Aorta (tissue), 5 donors: Measurements from ENCODE around the gene EGFR. TPM values are rescaled to one million over a fixed set of nuclear protein-coding genes. Genes with fewer than 3 reads are reported as not detected.

ENCODE experiments used
- ATAC-seq: fragments of 200-7000 bp; cut with Tn5 transposase; one replicate; pipeline ENCODE4 v1.9.1; 2022; ENCODE audit warnings: moderate library complexity; ENCODE audit not compliant: low FRiP score
- DNase-seq, 2 donors: peaks; one replicate each; pipeline ENCODE4 v3.0.0-alpha.2; 2020
- H3K27ac ChIP-seq, 2 donors: one replicate each; pipeline ENCODE4 v1.5.1; 2013; ENCODE audit warnings: low read length in 2 of 2, mild to moderate bottlenecking in 2 of 2, moderate library complexity in 2 of 2, control low read depth in 1 of 2, inconsistent platforms in 1 of 2, low read depth in 1 of 2
- H3K27me3 ChIP-seq, 2 donors: one replicate each; pipeline ENCODE4 v1.6.1; 2013; ENCODE audit warnings: control low read depth in 1 of 2, low read length in 1 of 2, mild to moderate bottlenecking in 1 of 2, moderate library complexity in 1 of 2; ENCODE audit not compliant: insufficient read depth in 2 of 2, control insufficient read depth in 1 of 2
- H3K36me3 ChIP-seq, 2 donors: one replicate each; pipeline ENCODE4 v1.6.1; 2013; ENCODE audit warnings: control low read depth in 1 of 2, low read length in 1 of 2, mild to moderate bottlenecking in 1 of 2; ENCODE audit not compliant: insufficient read depth in 2 of 2, control insufficient read depth in 1 of 2
- H3K4me1 ChIP-seq, 2 donors: one replicate each; pipeline ENCODE4 v1.6.1; 2013; ENCODE audit warnings: low read length in 2 of 2, control low read depth in 1 of 2, mild to moderate bottlenecking in 1 of 2, moderate library complexity in 1 of 2; ENCODE audit not compliant: insufficient read depth in 2 of 2, control insufficient read depth in 1 of 2
- H3K4me3 ChIP-seq, 2 donors: one replicate each; pipeline ENCODE4 v1.5.1; 2013; ENCODE audit warnings: low read length in 2 of 2, control low read depth in 1 of 2, mild to moderate bottlenecking in 1 of 2
- H3K9me3 ChIP-seq: one replicate; pipeline ENCODE4 v1.6.1; 2013; ENCODE audit warnings: mild to moderate bottlenecking, low read length; ENCODE audit not compliant: control insufficient read depth
- WGBS, 2 donors: extraction: QIAGEN DNeasy Blood & Tissue Kit; methylation state at CpG; one replicate each; pipeline ENCODE4 v1.1.7; 2013; 5-methylcytosine and 5-hydroxymethylcytosine counted together
- intact Hi-C, 2 donors: fragments of 100-400 bp; cut with DNase I; formaldehyde crosslinking; loops; one replicate each; pipeline versions ENCODE4 v1.14.2 to v1.15.0; 2022
- polyA plus RNA-seq, 2 donors: library from polyadenylated mRNA; stranded (reverse); fragments of 200-250 nt; gene quantifications; one replicate each; pipeline ENCODE4 v1.2.3, GENCODE V29; 2013
- total RNA-seq, 2 donors: library from RNA; stranded (reverse); fragmentation: NEBNext Ultra II Directional; extraction: Animal tissue kit (Norgen Biotek cat#: 25700); gene quantifications; one replicate each; pipeline ENCODE4 v1.2.1, GENCODE V29; 2021
- donor health status: healthy with polysubstance abuse.
- donor health status: Bipolar disorder and iron deficiency.
- donor health status: DM: no; HTN: no; CAD: no.
- donor health status: DM: no; HTN: no; CAD: no.
- donor health status: DM: yes; HTN: yes; CAD: no.

Gene EGFR
- total and polyA plus RNA-seq, 4 donors: 3.0 to 72.4 (median 40.9) TPM

GRCh38 chr7:54986716-54987115 is 32.1 kb upstream of the EGFR start:
- no peak for DNase-seq

DNA sequence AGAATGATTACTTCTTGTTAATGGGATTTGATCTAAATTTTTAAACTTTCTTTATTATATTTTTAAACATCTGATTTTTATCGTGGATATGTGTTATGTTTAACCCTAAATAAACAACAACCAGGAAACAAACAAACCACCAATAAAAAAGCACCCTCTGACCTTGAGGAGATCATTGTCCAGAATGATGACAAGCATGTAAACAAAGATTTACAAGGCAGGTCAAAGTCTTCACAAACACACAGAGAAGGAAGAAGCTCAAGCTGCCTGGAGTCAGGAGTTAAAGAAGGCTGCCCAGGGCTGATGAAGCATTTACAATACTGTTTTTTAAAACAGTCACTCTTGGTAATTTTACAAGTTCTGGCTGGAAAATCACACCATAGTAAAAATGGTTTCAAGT is 31.0 kb upstream of the EGFR start:
- no peak for DNase-seq
- ATAC-seq: no peak
- H3K36me3 ChIP-seq: no peaks in the 10 kb centered on the region
- no peaks in the 10 kb centered on the region for H3K9me3 ChIP-seq
- H3K27me3 ChIP-seq: no peaks in the 10 kb centered on the region
- H3K4me3 ChIP-seq: no peak overlapping the region
- no peak overlapping the region for H3K27ac ChIP-seq
- WGBS, 2 donors: 47 to 60% methylated on average over 1 of the region's 1 CpG
- no peaks in the 10 kb centered on the region for H3K4me1 ChIP-seq
- intact Hi-C loops: no loop called here

More at GRCh38 chr7:54986716-54987115, 32.1 kb upstream of the EGFR start:
- no peaks in the 10 kb centered on the region for H3K9me3 ChIP-seq
- H3K4me1 ChIP-seq: no peaks in the 10 kb centered on the region
- no peaks in the 10 kb centered on the region for H3K36me3 ChIP-seq
- 90 to 91% methylated on average over 4 of the region's 4 CpGs for WGBS, 2 donors
- no peak overlapping the region for H3K4me3 ChIP-seq
- ATAC-seq: no peak
- H3K27me3 ChIP-seq: no peaks in the 10 kb centered on the region
- intact Hi-C loops: no loop called here
- no peak overlapping the region for H3K27ac ChIP-seq

DNA sequence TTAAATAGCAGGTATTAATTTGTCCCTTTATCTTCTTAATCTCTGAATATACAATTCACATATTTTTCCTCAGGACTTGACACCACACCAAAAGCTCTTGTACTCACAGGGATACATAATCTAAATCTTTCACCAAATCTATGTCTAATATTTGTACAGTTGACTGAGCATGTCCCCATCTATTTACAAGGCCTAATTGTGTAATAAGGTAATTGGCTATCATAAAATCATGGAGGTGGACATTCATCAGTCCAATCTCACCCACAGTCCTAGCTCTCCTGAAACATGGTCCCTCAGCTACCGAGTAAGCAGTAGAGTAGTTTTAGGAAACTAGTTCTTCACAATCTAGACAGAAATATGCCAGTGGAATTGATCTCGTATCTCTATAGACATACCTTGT is 30.3 kb upstream of the EGFR start:
- DNase-seq (no peak), ATAC-seq (no peak)
- no peak overlapping the region for H3K27ac ChIP-seq
- H3K36me3 ChIP-seq: no peaks in the 10 kb centered on the region
- H3K4me1 ChIP-seq: no peaks in the 10 kb centered on the region
- no peaks in the 10 kb centered on the region for H3K9me3 ChIP-seq
- no peak overlapping the region for H3K4me3 ChIP-seq
- 91 to 95% methylated on average over 2 of the region's 2 CpGs for WGBS, 2 donors
- no peaks in the 10 kb centered on the region for H3K27me3 ChIP-seq
- intact Hi-C loops: no loop called here

DNA sequence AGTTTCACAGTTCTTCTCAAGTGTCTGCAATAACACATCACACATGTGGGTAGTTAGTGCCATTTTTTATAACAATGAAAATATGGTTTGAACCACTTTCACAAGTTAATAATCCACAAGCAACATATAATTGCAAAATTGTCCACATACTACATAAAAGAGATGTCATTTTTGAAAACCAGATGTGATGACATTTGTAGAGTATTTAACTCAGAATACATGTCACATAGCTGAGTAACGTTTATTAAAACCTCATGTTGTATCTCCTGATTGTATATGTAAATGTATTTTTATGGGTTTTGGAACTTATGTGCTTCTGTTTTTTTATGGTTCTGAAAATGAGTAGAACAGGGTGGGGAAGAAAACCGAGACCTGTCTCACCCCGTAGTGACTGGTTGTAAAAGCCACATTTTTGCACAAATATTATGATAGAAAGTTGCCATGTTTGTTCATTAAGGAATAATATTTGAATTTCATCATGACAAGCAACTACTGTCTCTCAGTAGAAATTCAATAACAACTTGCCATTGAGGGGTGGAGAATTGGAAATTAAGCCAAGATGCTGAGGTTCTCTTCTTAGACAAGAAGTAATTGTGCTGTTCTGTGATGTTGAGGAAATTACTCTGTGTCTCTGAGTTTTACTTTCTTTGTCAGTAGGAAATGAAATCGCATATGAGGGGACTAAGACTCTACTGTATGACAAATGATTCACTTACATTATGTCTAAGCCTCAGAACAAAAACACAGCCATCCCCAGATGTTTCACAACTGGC is 29.2 kb upstream of the EGFR start:
- intact Hi-C loops: no loop called here
- Histone ChIP-seq H3K4me1 (no peaks in the 10 kb centered on the region), H3K27ac (no peak overlapping the region), H3K36me3 (no peaks in the 10 kb centered on the region), H3K9me3 (no peaks in the 10 kb centered on the region), H3K4me3 (no peak overlapping the region), H3K27me3 (no peaks in the 10 kb centered on the region)
- 75 to 82% methylated on average over 4 of the region's 4 CpGs for WGBS, 2 donors
- ATAC-seq: no peak
- DNase-seq: no peak

GRCh38 chr7:54991341-54991740 is 27.5 kb upstream of the EGFR start:
- 93 to 95% methylated on average over 13 of the region's 13 CpGs for WGBS, 2 donors
- no peaks in the 10 kb centered on the region for H3K4me1 ChIP-seq
- ATAC-seq (no peak), DNase-seq (no peak)
- no peaks in the 10 kb centered on the region for H3K27me3 ChIP-seq
- no peaks in the 10 kb centered on the region for H3K9me3 ChIP-seq
- no peaks in the 10 kb centered on the region for H3K36me3 ChIP-seq
- intact Hi-C loops: no loop called here
- no peak overlapping the region for H3K27ac ChIP-seq
- H3K4me3 ChIP-seq: no peak overlapping the region

DNA sequence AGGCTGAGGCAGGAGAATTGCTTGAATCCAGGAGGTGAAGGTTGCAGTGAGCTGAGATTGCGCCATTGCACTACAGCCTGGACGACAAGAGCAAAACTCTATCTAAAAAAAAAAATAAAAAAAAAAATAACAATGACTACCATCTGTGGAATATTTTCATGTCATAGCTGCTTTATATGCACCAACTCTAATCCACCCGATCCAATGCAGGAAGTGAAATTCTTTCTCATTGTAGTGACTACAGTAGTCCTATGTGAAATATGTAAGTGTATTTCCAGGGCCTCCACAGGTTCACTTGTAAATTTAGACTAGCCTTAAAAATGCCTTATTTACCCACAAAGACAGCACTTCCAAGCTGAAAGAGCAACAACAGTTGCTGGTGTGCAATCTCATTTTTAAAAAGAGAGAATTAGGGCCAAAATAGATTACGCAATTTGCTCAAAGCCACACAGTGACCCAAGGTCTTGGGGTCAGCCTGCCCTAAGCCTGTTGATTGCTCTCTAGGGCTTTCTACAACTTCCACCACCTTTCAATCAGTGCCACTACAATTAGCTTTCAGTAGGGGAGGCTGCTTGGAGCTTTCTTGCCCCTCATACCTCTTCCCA is 25.8 kb upstream of the EGFR start:
- WGBS, 2 donors: 92 to 95% methylated on average over 4 of the region's 4 CpGs
- Histone ChIP-seq H3K27me3 (no peaks in the 10 kb centered on the region), H3K4me1 (no peaks in the 10 kb centered on the region), H3K9me3 (no peaks in the 10 kb centered on the region), H3K27ac (no peak overlapping the region), H3K36me3 (no peaks in the 10 kb centered on the region), H3K4me3 (no peak overlapping the region)
- intact Hi-C loops: no loop called here
- no peak for DNase-seq
- ATAC-seq: no peak

DNA sequence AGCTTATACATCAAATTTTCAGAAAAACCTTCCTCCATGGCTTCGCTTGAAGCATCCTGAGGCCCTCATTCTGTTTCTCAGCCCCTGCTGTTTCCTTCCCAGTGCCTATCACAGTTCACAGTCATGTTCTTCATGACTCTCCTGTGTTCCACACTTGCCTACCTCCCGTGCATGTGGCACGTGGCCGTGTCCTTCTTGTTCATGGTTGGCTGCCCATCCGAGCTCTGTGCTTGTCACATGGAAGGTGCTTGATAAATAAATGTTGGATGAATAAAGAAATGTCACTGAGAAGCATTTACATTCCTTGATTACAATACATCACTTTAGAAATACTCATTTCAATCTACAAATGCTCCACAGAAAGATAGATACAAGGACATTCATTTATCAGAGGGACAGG is 23.7 kb upstream of the EGFR start:
- ATAC-seq (no peak), DNase-seq (no peak)
- Histone ChIP-seq H3K9me3 (no peaks in the 10 kb centered on the region), H3K4me1 (no peaks in the 10 kb centered on the region), H3K27me3 (no peaks in the 10 kb centered on the region), H3K36me3 (no peaks in the 10 kb centered on the region), H3K4me3 (no peak overlapping the region), H3K27ac (no peak overlapping the region)
- intact Hi-C loops: no loop called here
- WGBS, 2 donors: 97 to 98% methylated on average over 5 of the region's 5 CpGs

DNA sequence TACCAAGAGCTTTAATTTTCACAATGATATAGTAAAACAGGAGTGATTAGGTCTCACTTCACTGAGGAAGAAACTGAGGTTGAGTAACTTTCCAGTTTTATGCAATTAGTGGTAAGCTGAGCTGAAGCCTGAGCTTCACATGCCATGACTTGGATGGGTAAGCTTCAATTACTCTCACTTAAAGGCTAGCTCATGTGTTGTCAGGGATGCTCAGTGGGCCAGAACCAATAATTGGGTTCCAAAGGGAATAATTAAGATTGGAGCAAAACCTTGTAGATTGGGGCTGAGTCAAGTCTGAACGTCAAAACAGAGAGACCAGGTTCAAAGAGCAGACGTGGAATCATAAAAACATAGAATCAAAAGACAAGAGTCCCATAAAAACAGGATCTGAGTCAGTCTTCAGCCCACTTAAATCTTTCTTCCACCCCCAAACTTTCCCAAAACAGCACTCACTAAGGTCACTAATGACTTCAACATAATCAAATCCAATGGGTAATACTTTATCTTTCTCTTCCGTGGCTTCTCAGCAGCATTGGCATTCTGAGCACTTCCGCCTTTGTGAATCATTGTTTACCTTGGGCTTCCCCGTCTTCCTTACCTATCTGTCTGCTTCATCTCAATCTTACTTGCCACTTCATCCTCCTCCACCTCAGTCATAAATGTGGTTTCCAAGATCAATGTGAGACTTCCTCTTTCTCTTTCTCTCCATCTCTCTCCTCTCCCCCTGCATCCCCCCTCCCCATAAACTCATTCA is 23.0 kb upstream of the EGFR start:
- no peak overlapping the region for H3K27ac ChIP-seq

GRCh38 chr7:54996391-54996790 is 22.4 kb upstream of the EGFR start:
- no peaks in the 10 kb centered on the region for H3K36me3 ChIP-seq
- no peak overlapping the region for H3K27ac ChIP-seq
- ATAC-seq: no peak
- no peaks in the 10 kb centered on the region for H3K9me3 ChIP-seq
- no peaks in the 10 kb centered on the region for H3K27me3 ChIP-seq
- H3K4me3 ChIP-seq: no peak overlapping the region
- no peak for DNase-seq
- intact Hi-C loops: no loop called here
- H3K4me1 ChIP-seq: no peaks in the 10 kb centered on the region

More for the DNA sequence above, 23.0 kb upstream of the EGFR start:
- no peaks in the 10 kb centered on the region for H3K9me3 ChIP-seq
- no peaks in the 10 kb centered on the region for H3K4me1 ChIP-seq
- ATAC-seq (no peak), DNase-seq (no peak)
- no peaks in the 10 kb centered on the region for H3K27me3 ChIP-seq
- H3K36me3 ChIP-seq: no peaks in the 10 kb centered on the region
- WGBS, 2 donors: 67 to 69% methylated on average over 5 of the region's 5 CpGs
- intact Hi-C loops: no loop called here
- no peak overlapping the region for H3K4me3 ChIP-seq
